HepG2 (cell line): ENCODE measurements around the gene ZNF618. TPM values are rescaled to one million over a fixed set of nuclear protein-coding genes. Genes with fewer than 3 reads are reported as not detected.

Source experiments
- FOSL1 ChIP-seq: sonication (generic); formaldehyde crosslinking; IDR thresholded peaks from 2 replicates; pipeline ENCODE4 v1.9.0; 2021; ENCODE audit warnings: missing genetic modification reagents, borderline replicate concordance
- HDAC1 ChIP-seq: sonication (generic); formaldehyde crosslinking; IDR thresholded peaks from 2 replicates; pipeline ENCODE4 v1.5.1; 2020; ENCODE audit warnings: mild to moderate bottlenecking, missing genetic modification reagents
- HMGA1 ChIP-seq: sonication (generic); formaldehyde crosslinking; conservative IDR thresholded peaks from 2 replicates; pipeline ENCODE4 v1.4.0; 2020; ENCODE audit warnings: missing genetic modification reagents
- NRL ChIP-seq: sonication (generic); formaldehyde crosslinking; IDR thresholded peaks from 2 replicates; pipeline ENCODE4 v1.5.0; 2020; ENCODE audit warnings: missing genetic modification reagents, mild to moderate bottlenecking, moderate library complexity, borderline replicate concordance
- SMAD3 ChIP-seq: sonication (generic); formaldehyde crosslinking; IDR thresholded peaks from 2 replicates; pipeline ENCODE4 v1.4.0; 2020; ENCODE audit warnings: missing genetic modification reagents
- ZBTB21 ChIP-seq: sonication (generic); formaldehyde crosslinking; IDR thresholded peaks from 2 replicates; pipeline ENCODE4 v1.4.0; 2020; ENCODE audit warnings: missing genetic modification reagents
- ZMYM2 ChIP-seq: sonication (generic); formaldehyde crosslinking; IDR thresholded peaks from 2 replicates; pipeline ENCODE4 v1.8.0; 2022; ENCODE audit warnings: mild to moderate bottlenecking, missing genetic modification reagents
- ZNF234 ChIP-seq: sonication (generic); formaldehyde crosslinking; conservative IDR thresholded peaks from 2 replicates; pipeline ENCODE4 v1.5.1; 2020; ENCODE audit warnings: mild to moderate bottlenecking, missing genetic modification reagents
- ZNF3 ChIP-seq: IDR thresholded peaks from 2 replicates; pipeline ENCODE4 v1.7.0; 2017; ENCODE audit warnings: inconsistent platforms
- ZNF780A ChIP-seq: sonication (generic); formaldehyde crosslinking; IDR thresholded peaks from 2 replicates; pipeline ENCODE4 v1.8.0; 2022; ENCODE audit warnings: mild to moderate bottlenecking, missing genetic modification reagents, moderate library complexity
- ZNF816 ChIP-seq: sonication (generic); formaldehyde crosslinking; IDR thresholded peaks from 2 replicates; pipeline ENCODE4 v1.8.0; 2022; ENCODE audit warnings: missing genetic modification reagents, mild to moderate bottlenecking, borderline replicate concordance
- ZNF83 ChIP-seq: sonication (generic); formaldehyde crosslinking; IDR thresholded peaks from 2 replicates; pipeline ENCODE4 v1.4.0; 2020; ENCODE audit warnings: missing genetic modification reagents, mild to moderate bottlenecking, borderline replicate concordance
- polyA plus RNA-seq, 8 experiments: library from polyadenylated mRNA; depleted of rRNA in 3 of 8; stranded (reverse) in 7 of 8; unstranded in 1 of 8; fragments of >200 nt; fragmentation: Illumina TruSeq in 4 of 8; extraction: Trizol in 4 of 8; gene quantifications; 2 replicates each; pipeline versions ENCODE4 v1.2.1 to v1.2.3, GENCODE V29; 2011 to 2016; ENCODE audit warnings: low read depth in 4 of 8, missing spikeins in 1 of 8, mixed read lengths in 1 of 8; ENCODE audit not compliant: insufficient read depth in 1 of 8
- total RNA-seq, 5 experiments: library from RNA; depleted of rRNA; stranded (reverse); fragments of >200 nt; fragmentation: Illumina TruSeq; extraction: Trizol; gene quantifications; 2 replicates each; pipeline ENCODE4 v1.2.3, GENCODE V29; 2016; ENCODE audit warnings: low read depth in 1 of 5
- TF ChIP-seq, protein P1 (sequence below): sonication (generic); formaldehyde crosslinking; IDR thresholded peaks from 2 replicates; pipeline ENCODE4 v1.8.1; 2022; ENCODE audit warnings: low read depth, mild to moderate bottlenecking, missing genetic modification reagents
- TF ChIP-seq, protein P2 (sequence below), 2 experiments: sonication (generic) in 1 of 2; formaldehyde crosslinking in 1 of 2; IDR thresholded peaks; 2 replicates each; pipeline versions ENCODE4 v1.4.0 to v1.6.1; 2016 to 2020; ENCODE audit warnings: borderline replicate concordance in 1 of 2, low read depth in 1 of 2, mild to moderate bottlenecking in 1 of 2, missing genetic modification reagents in 1 of 2
- TF ChIP-seq, protein P3 (sequence below): sonication (generic); formaldehyde crosslinking; IDR thresholded peaks from 2 replicates; pipeline ENCODE4 v1.8.0; 2022; ENCODE audit warnings: mild to moderate bottlenecking, missing genetic modification reagents
- TF ChIP-seq, protein P4 (sequence below): sonication (generic); formaldehyde crosslinking; IDR thresholded peaks from 2 replicates; pipeline ENCODE4 v1.5.1; 2020; ENCODE audit warnings: mild to moderate bottlenecking, missing genetic modification reagents, moderate library complexity
- TF ChIP-seq, protein P5 (sequence below): IDR thresholded peaks from 2 replicates; pipeline ENCODE4 v1.6.1; 2016

Gene ZNF618
- total and polyA plus RNA-seq, 2 of the 13 experiments (the other 11 are each of a cell fraction or from before 2014, with no cell fraction given): 0.07 TPM

DNA sequence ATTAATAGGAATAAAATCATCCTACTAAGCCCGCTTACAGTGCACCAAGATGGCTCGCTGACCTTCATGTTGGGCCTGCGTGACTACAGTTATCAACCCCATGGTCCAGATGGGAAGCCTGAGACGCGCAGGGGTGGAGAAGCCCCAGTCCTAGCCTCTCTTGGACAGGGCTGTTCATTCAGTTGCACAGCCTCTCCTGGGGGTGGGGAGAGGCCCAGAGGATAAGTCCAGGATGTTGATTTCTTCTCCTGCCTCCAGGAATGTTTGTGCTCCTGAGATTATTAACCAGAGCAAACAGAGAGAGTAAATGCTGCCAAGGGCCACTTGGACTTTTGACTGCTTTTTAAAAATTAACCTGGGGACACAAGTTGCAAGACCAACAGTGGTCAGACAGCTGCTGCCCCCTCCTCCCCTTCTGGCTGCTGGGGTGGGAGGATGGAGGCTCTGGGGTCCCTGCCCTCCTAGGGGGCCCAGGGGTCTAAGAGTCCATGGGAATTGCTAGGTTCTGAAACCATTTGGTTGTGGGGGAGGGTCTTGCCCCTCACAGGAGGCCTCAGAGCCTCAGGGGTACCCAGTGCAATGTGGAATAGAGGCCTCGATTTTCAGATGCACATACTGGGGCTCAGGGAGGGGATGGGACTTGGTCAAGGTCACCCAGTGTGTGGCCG is 204.8 kb downstream of the ZNF618 start (continued):
- TF ChIP-seq, protein P1, sequence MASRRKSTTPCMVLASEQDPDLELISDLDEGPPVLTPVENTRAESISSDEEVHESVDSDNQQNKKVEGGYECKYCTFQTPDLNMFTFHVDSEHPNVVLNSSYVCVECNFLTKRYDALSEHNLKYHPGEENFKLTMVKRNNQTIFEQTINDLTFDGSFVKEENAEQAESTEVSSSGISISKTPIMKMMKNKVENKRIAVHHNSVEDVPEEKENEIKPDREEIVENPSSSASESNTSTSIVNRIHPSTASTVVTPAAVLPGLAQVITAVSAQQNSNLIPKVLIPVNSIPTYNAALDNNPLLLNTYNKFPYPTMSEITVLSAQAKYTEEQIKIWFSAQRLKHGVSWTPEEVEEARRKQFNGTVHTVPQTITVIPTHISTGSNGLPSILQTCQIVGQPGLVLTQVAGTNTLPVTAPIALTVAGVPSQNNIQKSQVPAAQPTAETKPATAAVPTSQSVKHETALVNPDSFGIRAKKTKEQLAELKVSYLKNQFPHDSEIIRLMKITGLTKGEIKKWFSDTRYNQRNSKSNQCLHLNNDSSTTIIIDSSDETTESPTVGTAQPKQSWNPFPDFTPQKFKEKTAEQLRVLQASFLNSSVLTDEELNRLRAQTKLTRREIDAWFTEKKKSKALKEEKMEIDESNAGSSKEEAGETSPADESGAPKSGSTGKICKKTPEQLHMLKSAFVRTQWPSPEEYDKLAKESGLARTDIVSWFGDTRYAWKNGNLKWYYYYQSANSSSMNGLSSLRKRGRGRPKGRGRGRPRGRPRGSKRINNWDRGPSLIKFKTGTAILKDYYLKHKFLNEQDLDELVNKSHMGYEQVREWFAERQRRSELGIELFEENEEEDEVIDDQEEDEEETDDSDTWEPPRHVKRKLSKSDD (CRISPR knock-in tag): peak; percentile 34; the same call in 1 of the 2 replicates
- TF ChIP-seq, protein P2, sequence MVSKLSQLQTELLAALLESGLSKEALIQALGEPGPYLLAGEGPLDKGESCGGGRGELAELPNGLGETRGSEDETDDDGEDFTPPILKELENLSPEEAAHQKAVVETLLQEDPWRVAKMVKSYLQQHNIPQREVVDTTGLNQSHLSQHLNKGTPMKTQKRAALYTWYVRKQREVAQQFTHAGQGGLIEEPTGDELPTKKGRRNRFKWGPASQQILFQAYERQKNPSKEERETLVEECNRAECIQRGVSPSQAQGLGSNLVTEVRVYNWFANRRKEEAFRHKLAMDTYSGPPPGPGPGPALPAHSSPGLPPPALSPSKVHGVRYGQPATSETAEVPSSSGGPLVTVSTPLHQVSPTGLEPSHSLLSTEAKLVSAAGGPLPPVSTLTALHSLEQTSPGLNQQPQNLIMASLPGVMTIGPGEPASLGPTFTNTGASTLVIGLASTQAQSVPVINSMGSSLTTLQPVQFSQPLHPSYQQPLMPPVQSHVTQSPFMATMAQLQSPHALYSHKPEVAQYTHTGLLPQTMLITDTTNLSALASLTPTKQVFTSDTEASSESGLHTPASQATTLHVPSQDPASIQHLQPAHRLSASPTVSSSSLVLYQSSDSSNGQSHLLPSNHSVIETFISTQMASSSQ (IDR thresholded peaks at IDR 0.05; ENCODE audit: low read depth): peak; percentile 100
- TF ChIP-seq, protein P2 (CRISPR knock-in tag; IDR thresholded peaks at IDR 0.05; ENCODE audit: borderline replicate concordance): peak; percentile 100
- TF ChIP-seq HMGA1 (CRISPR knock-in tag) (no peak), ZNF234 (no peak), ZNF816 (no peak), HDAC1 (CRISPR knock-in tag) (peak; percentile 72), ZNF780A (no peak), ZNF3 (CRISPR knock-in tag) (0 out of 2 replicates have a peak, but pooled peaks have one; percentile 17), ZBTB21 (CRISPR knock-in tag) (no peak), ZNF83 (CRISPR knock-in tag) (no peak), ZMYM2 (CRISPR knock-in tag) (peak; percentile 95), NRL (CRISPR knock-in tag) (peak; percentile 82; the same call in 1 of the 2 replicates), SMAD3 (CRISPR knock-in tag) (peak; percentile 79; the same call in 1 of the 2 replicates), FOSL1 (CRISPR knock-in tag) (no peak)
- TF ChIP-seq, protein P3, sequence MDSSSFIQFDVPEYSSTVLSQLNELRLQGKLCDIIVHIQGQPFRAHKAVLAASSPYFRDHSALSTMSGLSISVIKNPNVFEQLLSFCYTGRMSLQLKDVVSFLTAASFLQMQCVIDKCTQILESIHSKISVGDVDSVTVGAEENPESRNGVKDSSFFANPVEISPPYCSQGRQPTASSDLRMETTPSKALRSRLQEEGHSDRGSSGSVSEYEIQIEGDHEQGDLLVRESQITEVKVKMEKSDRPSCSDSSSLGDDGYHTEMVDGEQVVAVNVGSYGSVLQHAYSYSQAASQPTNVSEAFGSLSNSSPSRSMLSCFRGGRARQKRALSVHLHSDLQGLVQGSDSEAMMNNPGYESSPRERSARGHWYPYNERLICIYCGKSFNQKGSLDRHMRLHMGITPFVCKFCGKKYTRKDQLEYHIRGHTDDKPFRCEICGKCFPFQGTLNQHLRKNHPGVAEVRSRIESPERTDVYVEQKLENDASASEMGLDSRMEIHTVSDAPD (CRISPR knock-in tag): no peak; the same call in 1 of the 2 replicates
- TF ChIP-seq, protein P4, sequence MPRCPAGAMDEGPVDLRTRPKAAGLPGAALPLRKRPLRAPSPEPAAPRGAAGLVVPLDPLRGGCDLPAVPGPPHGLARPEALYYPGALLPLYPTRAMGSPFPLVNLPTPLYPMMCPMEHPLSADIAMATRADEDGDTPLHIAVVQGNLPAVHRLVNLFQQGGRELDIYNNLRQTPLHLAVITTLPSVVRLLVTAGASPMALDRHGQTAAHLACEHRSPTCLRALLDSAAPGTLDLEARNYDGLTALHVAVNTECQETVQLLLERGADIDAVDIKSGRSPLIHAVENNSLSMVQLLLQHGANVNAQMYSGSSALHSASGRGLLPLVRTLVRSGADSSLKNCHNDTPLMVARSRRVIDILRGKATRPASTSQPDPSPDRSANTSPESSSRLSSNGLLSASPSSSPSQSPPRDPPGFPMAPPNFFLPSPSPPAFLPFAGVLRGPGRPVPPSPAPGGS (CRISPR knock-in tag): no peak; the same call in 1 of the 2 replicates
- TF ChIP-seq, protein P5, sequence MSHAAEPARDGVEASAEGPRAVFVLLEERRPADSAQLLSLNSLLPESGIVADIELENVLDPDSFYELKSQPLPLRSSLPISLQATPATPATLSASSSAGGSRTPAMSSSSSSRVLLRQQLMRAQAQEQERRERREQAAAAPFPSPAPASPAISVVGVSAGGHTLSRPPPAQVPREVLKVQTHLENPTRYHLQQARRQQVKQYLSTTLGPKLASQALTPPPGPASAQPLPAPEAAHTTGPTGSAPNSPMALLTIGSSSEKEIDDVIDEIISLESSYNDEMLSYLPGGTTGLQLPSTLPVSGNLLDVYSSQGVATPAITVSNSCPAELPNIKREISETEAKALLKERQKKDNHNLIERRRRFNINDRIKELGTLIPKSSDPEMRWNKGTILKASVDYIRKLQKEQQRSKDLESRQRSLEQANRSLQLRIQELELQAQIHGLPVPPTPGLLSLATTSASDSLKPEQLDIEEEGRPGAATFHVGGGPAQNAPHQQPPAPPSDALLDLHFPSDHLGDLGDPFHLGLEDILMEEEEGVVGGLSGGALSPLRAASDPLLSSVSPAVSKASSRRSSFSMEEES (CRISPR knock-in tag): 0 out of 2 replicates have a peak, but pooled peaks have one; percentile 9
